PFSK-1 (cell line): ENCODE results near the gene RBBP8NL.

Source experiments
- FOXP2 ChIP-seq: optimal IDR thresholded peaks from 2 replicates; pipeline ENCODE3; 2011; ENCODE audit warnings: borderline replicate concordance, control low read depth, inconsistent platforms; ENCODE audit not compliant: insufficient read depth; ENCODE audit errors: extremely low read length, extremely low read depth
- POLR2AphosphoS5 ChIP-seq: IDR thresholded peaks from 2 replicates; pipeline ENCODE4 v1.6.1; 2012; ENCODE audit warnings: low read depth, mild to moderate bottlenecking, control low read depth, low read length, moderate library complexity
- REST ChIP-seq, 2 experiments: IDR thresholded peaks; 2 replicates each; pipeline versions ENCODE4 v1.6.1 to v1.8.0; 2011 to 2012; ENCODE audit warnings: low read depth in 2 of 2, low read length in 2 of 2, control low read depth in 1 of 2, inconsistent platforms in 1 of 2, mild to moderate bottlenecking in 1 of 2, moderate library complexity in 1 of 2; ENCODE audit not compliant: insufficient read depth in 1 of 2
- SIN3A ChIP-seq: IDR thresholded peaks from 2 replicates; pipeline ENCODE4 v1.6.1; 2012; ENCODE audit warnings: mild to moderate bottlenecking, low read length, moderate library complexity, borderline replicate concordance; ENCODE audit not compliant: insufficient read depth
- TAF1 ChIP-seq: IDR thresholded peaks from 2 replicates; pipeline ENCODE4 v1.6.1; 2012; ENCODE audit warnings: low read length, control low read depth, borderline replicate concordance; ENCODE audit not compliant: insufficient read depth

Gene RBBP8NL

GRCh38 chr20:62441987-62442539, 14.7 kb upstream of the RBBP8NL start:
- no peak for TF ChIP-seq TAF1
- no peak for TF ChIP-seq FOXP2
- no peak for TF ChIP-seq POLR2AphosphoS5
- no peak for TF ChIP-seq REST (IDR thresholded peaks at IDR 0.05; ENCODE audit: insufficient read depth in 1 of 2, low read depth in 2 of 2, low read length in 2 of 2)
- TF ChIP-seq SIN3A = no peak

- no peak for TF ChIP-seq REST (IDR thresholded peaks at IDR 0.05; ENCODE audit: insufficient read depth in 1 of 2, low read depth in 2 of 2, low read length in 2 of 2)
- no peak for TF ChIP-seq POLR2AphosphoS5
- no peak for TF ChIP-seq TAF1
- TF ChIP-seq FOXP2 = no peak
- TF ChIP-seq SIN3A = no peak
Measured at GRCh38 chr20:62439218-62439617, 11.9 kb upstream of the RBBP8NL start.

GRCh38 chr20:62437927-62438326, 10.6 kb upstream of the RBBP8NL start:
- TF ChIP-seq FOXP2 (no peak), REST (IDR thresholded peaks at IDR 0.05; ENCODE audit: insufficient read depth in 1 of 2, low read depth in 2 of 2, low read length in 2 of 2) (no peak), POLR2AphosphoS5 (no peak), TAF1 (no peak), SIN3A (no peak)

- TF ChIP-seq POLR2AphosphoS5 = no peak
- TF ChIP-seq FOXP2 = no peak
- no peak for TF ChIP-seq SIN3A
- no peak for TF ChIP-seq TAF1
- TF ChIP-seq REST (IDR thresholded peaks at IDR 0.05; ENCODE audit: insufficient read depth in 1 of 2, low read depth in 2 of 2, low read length in 2 of 2) = no peak
Measured at GRCh38 chr20:62437496-62437895, 10.2 kb upstream of the RBBP8NL start.
